ENCODE measurements around the gene ZBTB20.

GRCh38 chr3:114565216-114565615 is 581.9 kb downstream of the ZBTB20 start:
- TF ChIP-seq, protein P1, sequence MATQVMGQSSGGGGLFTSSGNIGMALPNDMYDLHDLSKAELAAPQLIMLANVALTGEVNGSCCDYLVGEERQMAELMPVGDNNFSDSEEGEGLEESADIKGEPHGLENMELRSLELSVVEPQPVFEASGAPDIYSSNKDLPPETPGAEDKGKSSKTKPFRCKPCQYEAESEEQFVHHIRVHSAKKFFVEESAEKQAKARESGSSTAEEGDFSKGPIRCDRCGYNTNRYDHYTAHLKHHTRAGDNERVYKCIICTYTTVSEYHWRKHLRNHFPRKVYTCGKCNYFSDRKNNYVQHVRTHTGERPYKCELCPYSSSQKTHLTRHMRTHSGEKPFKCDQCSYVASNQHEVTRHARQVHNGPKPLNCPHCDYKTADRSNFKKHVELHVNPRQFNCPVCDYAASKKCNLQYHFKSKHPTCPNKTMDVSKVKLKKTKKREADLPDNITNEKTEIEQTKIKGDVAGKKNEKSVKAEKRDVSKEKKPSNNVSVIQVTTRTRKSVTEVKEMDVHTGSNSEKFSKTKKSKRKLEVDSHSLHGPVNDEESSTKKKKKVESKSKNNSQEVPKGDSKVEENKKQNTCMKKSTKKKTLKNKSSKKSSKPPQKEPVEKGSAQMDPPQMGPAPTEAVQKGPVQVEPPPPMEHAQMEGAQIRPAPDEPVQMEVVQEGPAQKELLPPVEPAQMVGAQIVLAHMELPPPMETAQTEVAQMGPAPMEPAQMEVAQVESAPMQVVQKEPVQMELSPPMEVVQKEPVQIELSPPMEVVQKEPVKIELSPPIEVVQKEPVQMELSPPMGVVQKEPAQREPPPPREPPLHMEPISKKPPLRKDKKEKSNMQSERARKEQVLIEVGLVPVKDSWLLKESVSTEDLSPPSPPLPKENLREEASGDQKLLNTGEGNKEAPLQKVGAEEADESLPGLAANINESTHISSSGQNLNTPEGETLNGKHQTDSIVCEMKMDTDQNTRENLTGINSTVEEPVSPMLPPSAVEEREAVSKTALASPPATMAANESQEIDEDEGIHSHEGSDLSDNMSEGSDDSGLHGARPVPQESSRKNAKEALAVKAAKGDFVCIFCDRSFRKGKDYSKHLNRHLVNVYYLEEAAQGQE (IDR thresholded peaks at IDR 0.05; ENCODE audit: borderline replicate concordance) = no peak
- TF ChIP-seq TAF1 (IDR thresholded peaks at IDR 0.05; ENCODE audit: low read depth) (no peak), EP300 (conservative IDR thresholded peaks at IDR 0.05; ENCODE audit: poor library complexity, severe bottlenecking) (no peak), POLR2AphosphoS5 (IDR thresholded peaks at IDR 0.05) (no peak), RAD21 (conservative IDR thresholded peaks at IDR 0.05) (no peak)
- TF ChIP-seq, protein P2, sequence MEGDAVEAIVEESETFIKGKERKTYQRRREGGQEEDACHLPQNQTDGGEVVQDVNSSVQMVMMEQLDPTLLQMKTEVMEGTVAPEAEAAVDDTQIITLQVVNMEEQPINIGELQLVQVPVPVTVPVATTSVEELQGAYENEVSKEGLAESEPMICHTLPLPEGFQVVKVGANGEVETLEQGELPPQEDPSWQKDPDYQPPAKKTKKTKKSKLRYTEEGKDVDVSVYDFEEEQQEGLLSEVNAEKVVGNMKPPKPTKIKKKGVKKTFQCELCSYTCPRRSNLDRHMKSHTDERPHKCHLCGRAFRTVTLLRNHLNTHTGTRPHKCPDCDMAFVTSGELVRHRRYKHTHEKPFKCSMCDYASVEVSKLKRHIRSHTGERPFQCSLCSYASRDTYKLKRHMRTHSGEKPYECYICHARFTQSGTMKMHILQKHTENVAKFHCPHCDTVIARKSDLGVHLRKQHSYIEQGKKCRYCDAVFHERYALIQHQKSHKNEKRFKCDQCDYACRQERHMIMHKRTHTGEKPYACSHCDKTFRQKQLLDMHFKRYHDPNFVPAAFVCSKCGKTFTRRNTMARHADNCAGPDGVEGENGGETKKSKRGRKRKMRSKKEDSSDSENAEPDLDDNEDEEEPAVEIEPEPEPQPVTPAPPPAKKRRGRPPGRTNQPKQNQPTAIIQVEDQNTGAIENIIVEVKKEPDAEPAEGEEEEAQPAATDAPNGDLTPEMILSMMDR (IDR thresholded peaks at IDR 0.05; ENCODE audit: poor library complexity, severe bottlenecking) = no peak

All from neural cell (in vitro differentiated cells).